Astrocyte of the cerebellum (primary cell): ENCODE measurements around the gene ZNF780B.

Experiments used
- DNase-seq: peaks from one replicate; pipeline ENCODE4 v3.0.0-alpha.2; 2011; ENCODE audit warnings: low read depth
- H3K4me3 ChIP-seq: 2 replicates; pipeline ENCODE4 v1.5.1; 2011; ENCODE audit warnings: mild to moderate bottlenecking, low read depth, low read length, moderate library complexity
- CTCF ChIP-seq: IDR thresholded peaks from 2 replicates; pipeline ENCODE4 v1.5.1; 2012; ENCODE audit warnings: low read length, low read depth, moderate library complexity, mild to moderate bottlenecking; ENCODE audit errors: missing control alignments
- in situ Hi-C: cut with HindIII; loops from 2 replicates; pipeline ENCODE4 v1.10.0; 2017; ENCODE audit warnings: low sequenced_read_pairs

ZNF780B gene

DNA sequence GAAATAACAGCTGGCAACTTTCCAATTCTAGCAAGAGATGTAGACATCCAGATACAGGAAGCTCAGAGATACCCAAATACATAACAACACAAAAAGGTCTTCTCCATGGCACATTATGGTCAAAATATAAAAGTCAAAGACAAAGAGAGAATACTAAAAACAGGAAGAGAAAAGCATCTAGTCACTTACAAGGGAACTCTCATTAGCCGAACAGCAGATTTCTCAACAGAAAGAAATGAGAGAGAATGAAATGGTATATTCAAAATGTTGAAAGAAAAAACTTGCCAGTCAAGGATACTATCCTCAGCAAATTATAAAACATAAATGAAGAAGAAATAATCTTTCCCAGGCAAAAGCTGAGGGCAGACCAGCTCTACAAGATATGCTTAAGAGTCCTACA, 22.3 kb upstream of the ZNF780B start:
- DNase-seq: no peak
- in situ Hi-C loops: no loop called here
- no peak for TF ChIP-seq CTCF
- H3K4me3 ChIP-seq: no peak overlapping the region

DNA sequence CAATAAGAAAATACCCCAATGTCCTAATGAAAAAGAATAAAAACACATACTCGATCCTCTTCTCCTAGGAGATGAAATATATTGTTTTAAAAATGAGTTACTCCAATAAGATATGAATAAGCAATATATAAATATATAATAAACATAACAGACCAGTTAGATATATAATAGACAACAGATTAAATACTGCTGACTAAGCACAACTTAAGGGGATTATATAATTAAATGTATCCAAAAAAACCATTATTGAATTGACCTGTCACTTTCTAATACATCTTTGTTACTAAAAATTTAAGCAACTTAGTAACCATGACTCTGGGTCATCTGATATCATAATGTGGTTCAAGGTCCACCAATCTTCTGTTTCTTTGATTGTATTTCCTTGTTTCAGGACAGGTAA, 14.0 kb upstream of the ZNF780B start:
- in situ Hi-C loops: no loop called here
- no peak for DNase-seq
- no peak overlapping the region for H3K4me3 ChIP-seq
- TF ChIP-seq CTCF: no peak

GRCh38 chr19:40059624-40060023, 3.6 kb upstream of the ZNF780B start:
- no peak overlapping the region for H3K4me3 ChIP-seq
- in situ Hi-C loops: loop anchor here (5.0 kb wide), 1 partner anchor 37 kb away; no protein-coding TSS in a partner anchor
- no peak for DNase-seq
- TF ChIP-seq CTCF: no peak

- no peak for TF ChIP-seq CTCF
- no peak overlapping the region for H3K4me3 ChIP-seq
- in situ Hi-C loops: loop anchor here (5.0 kb wide), 1 partner anchor 35 kb away; no protein-coding TSS in a partner anchor
- DNase-seq: no peak
Observed at GRCh38 chr19:40057166-40057565, 1.1 kb upstream of the ZNF780B start.

GRCh38 chr19:40056505-40056904, 474 bp upstream of the ZNF780B start:
- in situ Hi-C loops: loop anchor here (5.0 kb wide), 1 partner anchor 34 kb away; no protein-coding TSS in a partner anchor
- DNase-seq: no peak
- H3K4me3 ChIP-seq: peak overlapping the region; percentile 78
- no peak for TF ChIP-seq CTCF

DNA sequence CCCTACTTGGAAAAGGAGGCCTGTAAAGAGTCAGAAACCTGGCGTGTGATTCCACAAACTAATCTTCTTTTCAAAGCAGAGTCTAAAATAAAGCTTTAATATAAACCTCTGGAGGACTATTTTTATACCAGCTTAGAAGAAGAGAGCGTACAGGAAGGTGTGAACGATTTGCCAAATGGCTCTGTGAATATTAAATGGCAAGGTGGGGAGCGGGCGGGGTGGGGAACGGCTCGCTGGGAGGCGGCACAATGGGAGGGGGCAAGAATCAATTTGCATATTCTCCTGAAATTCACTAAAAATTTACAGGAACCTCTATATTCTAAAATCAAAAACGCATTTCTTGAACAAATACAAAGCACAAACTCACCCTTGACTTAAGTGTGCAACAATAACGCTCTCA, 982 bp downstream of the ZNF780B start:
- no peak for DNase-seq
- no peak for TF ChIP-seq CTCF
- in situ Hi-C loops: loop anchor here (5.0 kb wide), 1 partner anchor 33 kb away; no protein-coding TSS in a partner anchor
- H3K4me3 ChIP-seq: peak overlapping the region; percentile 78
